Activated CD8-positive, alpha-beta memory T cell treated with anti-CD3 and anti-CD28 coated beads for 24 hours (primary cell): Measurements from ENCODE around the gene IPCEF1.

Experiments
- DNase-seq: peaks from one replicate; pipeline ENCODE4 v3.0.0-alpha.2; 2020

IPCEF1 gene

DNA sequence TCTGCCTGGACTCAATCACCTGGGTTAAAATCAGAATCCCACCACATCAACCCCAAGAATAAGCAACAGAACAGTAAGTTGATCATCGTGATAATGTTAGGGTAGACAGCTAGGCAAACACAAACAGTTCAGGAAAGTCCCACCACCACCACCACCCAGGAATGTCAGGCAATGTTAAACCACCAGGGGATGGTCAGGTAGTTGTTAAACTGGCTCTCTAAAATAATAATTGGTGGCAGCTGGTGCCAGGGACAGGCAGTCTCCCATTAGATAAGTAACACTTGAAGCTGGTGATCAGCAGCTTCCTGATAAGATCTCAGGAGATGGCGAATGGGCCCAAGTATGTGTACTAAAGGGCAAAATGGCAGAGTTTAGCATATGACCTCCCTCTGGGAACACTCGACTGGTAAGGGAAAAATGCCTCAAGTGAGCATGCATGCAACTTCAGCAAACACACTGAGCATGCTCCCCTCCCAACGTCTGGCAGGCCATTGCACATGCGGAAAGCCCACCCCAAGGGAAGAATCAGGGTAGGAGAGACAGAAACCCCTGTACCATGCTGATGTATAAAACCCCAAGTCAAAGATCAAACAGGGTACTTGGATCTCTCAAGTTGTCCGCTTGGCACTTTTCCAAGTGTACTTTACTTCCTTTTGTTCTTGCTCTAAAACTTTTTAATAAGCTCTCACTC, 66.6 kb downstream of the IPCEF1 start:
- DNase-seq = no peak

DNA sequence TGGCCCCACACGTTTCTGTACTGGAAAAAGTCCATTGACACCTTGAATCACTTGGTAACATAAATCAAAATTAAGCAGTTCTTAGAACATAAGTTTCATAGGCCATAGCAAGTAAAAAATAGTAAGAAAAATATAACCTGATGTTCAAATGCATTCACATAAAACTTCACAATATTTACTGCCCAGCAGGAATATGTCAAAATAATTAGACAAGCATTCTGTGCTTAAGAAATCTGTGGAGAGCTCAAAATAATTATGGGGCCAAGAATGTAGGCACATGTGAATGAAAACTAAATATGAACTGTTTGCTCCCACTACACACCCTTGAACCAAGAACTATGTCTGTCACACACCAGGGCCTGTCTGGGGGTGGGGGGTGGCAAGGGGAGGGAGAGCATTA, 70.8 kb downstream of the IPCEF1 start:
- DNase-seq = no peak

DNA sequence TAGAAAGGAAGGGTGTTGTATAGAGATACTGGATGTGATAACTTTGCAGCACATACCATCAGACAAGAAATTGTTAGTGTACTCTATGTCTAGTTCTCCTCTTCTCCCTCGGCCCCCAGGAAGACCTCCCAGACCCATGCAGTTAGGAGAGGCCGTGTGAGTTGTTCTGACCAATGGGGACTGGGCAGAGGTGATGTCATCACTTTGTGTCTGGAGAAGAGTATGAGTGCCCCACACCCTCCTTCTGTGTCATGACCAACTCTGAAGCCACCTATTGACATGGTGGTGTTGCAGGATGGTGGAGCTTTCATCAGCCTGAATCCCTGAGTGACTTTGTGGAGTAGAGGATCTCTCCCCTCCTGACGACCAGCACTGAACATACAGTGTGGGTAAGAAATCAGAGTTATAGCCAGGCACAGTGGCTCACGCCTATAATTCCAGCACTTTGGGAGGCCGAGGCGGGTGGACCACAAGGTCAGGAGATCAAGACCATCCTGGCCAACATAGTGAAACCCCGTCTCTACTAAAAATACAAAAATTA, 72.2 kb downstream of the IPCEF1 start:
- no peak for DNase-seq

DNA sequence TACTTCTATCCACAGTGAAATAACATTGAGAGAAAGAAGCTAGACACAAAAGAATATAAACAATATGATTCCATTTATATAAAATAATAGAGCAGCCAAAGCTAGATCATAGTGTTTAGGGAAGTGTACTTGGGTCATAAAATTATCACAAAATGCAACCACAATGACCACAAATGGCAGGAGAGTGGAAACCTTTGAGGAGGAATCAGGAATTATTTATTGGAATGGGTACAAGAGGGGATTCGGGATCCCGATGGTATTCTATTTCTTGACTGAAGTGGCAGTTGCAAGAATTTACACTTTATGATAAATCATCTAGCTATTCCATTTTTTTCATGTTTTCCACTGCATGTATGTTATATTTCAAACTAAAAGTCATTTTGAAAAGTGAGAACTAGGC, 76.1 kb downstream of the IPCEF1 start:
- no peak for DNase-seq

DNA sequence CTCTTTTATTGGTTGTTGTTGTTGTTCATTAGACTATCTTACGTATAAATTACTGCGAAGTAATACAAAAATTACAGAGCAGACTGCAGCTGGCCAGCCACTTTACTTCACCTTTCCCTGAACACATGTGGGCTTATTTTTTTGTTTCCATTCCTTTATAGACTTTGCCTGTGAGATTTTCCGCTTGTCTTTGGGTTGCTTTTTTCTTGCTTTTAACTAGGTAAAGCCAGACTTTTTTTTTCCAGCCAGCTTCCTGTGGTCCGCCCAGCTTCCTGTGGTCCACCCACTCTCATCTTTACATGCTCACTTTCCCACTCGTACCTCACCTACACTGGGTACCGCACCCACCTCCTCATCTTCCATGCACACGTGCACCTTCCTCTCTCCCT, 79.0 kb downstream of the IPCEF1 start:
- no peak for DNase-seq

DNA sequence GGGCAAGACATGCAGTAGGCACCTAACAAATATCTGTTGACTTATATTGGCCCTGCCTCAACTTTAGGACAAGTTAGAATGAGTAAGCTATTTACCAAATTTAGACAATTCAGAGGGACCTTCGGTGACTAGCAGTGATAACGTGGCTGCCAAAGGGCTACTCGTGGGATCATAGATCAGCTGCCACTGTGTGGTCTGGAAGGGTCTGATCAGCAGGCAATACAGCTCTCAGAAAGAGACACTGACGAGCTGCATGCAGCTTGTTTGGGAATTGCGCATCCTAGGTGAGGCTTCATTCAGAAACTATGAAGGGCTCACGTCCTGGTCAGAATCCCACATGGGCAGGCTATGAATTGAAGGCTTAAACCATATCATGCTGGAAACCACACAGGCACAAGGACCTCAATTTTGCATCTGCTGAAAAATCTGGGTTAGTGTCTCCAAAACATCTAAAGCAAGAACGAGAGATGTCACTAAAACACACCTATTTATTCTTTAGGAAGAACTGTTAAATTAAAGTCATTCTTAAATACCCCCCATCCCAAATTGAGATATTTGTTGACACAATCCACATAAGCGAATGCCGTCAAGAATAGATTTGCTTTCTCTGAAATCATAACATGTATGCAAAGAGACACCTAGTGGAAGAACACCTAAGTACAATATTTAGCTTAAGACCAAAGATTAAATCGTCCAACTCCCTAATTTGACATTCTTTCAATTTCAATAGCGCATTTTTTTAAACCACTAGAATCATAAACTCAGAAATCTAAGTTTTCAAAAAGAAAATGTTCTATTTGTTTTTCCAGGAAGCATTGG, 79.6 kb downstream of the IPCEF1 start:
- no peak for DNase-seq

GRCh38 chr6:154274168-154274567, 82.4 kb downstream of the IPCEF1 start:
- no peak for DNase-seq

DNA sequence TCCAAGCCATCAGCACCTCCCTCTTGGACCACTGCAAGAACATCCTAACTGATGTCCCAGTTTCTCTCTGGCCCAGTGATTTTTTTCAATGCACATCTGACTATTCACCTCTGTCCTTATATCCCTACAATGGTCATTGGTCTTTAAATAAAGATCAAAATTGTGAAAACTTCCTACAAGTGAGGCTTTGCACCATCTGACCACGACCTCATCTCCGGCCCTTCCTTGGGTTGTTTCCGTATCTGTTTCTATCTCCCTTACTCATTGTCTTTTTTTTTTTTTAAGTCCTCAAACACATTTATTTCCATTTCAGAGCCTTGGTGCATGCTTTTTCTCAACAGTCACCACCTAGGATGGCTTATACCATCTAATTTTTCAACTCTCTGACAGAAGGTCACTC, 88.1 kb downstream of the IPCEF1 start:
- no peak for DNase-seq

GRCh38 chr6:154267508-154268106, 89.0 kb downstream of the IPCEF1 start:
- no peak for DNase-seq

DNA sequence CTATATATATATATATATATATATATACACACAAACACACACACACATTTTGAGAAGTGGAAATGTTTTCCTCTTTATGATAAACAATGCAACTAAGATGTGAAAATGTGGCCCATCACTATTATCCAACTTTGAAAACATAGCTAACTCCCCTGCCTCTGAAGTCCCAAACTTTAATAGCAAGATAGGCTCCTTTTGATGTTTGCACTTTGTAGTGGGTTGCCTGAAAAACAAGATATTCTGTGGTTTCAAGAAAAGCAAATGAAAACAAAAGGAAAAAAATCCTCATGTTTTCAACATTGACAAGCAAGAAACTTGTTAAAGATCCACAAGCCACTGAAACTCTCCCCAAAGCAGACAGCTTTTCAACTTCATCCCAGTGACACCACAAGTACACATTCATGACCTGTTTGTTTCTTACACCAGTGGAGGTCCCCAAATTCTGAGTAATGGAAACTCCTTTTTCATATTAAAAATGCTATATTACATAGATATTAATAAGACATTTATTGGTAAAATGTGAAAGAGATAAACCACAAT, 90.0 kb downstream of the IPCEF1 start:
- DNase-seq = no peak

DNA sequence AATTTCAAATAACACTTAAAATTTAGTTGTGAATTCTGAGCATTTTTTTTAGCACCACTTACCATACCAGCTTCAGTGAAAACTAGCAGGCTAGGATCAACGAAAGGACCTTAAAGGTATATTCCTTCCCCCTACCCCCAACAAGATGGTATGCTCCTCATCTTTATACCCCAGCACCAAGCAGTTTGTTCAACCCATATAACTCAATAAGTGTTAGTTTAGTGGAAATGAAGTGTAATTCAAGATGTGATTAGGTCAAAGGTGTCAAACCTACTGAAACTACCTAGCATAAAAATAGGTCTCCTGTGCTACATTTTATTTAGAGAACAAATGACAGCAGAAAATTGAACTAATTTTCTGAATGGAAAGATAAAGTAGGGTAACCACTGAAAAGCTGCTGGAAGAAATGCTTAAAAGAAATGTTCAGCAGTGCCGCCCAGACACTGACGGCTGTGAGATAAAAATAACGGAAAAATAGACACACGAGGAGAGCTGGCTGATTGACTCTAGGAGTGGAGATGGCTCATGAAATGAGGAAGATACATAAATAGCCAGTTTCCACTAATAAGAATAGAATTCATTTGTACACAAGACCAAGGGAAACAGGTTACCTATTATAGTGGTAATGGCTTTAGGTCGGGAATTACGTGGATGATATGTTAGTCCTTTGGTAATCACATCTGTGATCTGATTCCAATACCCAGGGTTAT, 94.8 kb downstream of the IPCEF1 start:
- DNase-seq = no peak

DNA sequence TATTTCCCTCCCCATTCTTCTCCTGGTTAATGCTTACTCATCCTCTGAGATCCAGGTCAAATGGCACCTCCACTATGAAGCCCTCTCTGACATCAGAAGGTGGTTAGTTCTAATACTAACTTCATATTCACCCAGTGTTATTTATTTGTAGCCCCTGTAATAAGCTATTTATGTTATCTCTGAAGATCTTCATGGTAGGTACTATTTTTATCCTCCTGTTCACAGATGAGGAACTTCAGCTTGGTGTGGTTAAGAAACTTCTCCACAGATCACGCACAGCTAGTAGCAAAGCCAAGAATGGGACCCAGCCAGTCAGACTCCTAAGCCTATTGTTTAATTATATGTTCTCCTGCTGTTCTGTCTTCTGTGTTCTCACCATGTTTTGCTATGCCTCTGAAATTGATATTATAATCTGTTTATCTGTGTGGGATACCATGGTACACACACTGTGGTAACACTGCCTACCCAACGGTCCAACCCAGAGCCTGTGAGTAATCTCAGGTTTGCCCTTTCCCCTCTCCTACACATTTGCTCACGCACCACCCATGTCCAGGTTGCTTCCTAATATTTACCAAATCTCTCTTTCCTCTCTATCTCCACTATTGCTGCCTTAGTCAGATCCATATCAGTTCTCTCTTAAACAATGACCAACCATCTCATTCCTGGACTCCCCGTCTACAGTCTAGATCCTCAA, 98.4 kb downstream of the IPCEF1 start:
- DNase-seq = no peak

GRCh38 chr6:154257067-154257466, 99.5 kb downstream of the IPCEF1 start:
- no peak for DNase-seq

DNA sequence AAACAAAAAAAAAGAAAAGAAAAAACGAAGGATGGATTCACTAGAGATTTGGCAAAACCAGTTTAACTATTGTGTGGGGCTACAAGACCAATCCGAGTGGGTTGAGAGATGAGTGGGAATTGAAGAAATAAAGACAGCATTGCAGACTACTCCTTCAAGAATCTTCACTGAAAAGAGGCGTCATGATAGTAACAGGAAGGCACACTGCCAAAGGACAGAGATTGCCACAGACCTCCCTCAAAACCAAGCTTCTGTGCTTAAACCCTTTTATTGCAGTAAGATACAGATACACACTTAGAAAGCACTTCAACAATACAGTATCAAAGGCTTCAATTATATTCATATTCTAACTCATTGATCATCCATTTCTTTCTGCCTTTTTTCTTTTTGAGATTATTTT, 103.9 kb downstream of the IPCEF1 start:
- DNase-seq = no peak

DNA sequence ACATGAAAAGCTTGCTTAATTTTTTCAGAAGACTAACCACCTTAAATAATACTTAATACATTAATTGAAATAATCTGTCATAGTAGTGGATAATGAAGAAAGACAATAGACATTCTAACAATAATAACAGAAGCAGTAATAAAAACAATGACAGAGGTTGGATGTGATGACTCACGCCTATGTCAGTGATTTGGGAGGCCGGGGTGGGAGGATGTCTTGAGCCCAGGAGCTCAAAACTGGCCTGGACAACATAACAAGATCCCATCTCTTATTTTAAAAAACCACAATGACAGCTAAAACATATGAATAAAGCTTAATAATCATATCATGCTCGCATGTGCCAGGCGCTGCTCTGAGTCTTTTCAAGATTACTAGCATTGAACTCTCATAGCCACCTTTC, 105.5 kb downstream of the IPCEF1 start:
- no peak for DNase-seq

- no peak for DNase-seq
These were observed 106.9 kb downstream of the IPCEF1 start for GRCh38 chr6:154249499-154250298.

DNA sequence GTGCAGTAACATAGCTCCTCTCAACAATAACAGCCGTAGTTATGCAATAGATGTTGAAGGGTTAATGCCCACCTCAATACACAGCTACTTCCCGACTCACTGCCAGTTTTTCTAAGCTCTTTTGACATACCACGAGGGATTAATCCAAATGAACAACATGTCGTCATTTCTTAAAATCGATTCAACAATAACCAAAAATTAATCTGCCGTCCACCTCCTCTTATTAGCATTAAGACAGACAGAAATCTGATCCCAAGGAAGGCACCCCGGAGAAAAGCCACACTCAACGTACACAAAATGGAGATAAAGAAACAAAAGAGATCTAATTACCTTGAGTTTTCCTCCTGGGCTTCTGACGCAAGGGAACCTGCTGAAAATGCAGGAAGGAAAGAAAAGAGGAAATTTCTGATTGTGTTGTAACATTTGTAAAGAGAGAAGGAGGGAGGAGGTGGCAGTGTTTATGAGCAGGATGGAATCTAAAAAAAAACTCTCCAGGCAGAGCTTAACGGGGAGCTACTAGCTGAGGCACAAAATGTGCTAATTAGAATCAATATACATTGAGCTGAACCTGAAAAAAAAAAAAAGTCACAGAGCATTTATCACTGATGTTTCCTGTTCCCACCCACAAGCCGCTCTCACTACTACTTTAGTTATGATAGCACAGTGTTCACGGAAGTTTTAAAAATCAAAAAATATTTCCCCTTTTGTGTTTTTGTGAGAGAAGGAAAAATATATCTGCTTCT, 109.3 kb downstream of the IPCEF1 start:
- DNase-seq = no peak

DNA sequence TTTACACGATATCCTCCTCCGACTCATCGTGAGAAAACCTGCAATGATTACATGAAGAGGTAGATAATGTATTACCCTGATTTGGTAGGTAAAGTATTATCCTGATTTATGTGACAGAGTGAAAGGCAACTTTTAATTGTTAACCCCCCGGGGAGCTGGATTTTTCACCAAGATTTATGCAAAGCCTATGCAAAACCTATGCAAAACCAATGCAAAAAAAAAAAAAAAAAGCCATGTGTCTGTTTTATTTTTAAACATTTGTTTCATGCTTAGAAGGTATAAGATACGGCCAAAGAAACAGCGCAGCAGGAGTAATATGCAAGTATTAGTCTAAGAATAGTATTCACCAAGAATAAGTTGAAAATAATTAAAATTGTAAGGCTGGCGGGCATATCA, 109.9 kb downstream of the IPCEF1 start:
- DNase-seq = no peak

DNA sequence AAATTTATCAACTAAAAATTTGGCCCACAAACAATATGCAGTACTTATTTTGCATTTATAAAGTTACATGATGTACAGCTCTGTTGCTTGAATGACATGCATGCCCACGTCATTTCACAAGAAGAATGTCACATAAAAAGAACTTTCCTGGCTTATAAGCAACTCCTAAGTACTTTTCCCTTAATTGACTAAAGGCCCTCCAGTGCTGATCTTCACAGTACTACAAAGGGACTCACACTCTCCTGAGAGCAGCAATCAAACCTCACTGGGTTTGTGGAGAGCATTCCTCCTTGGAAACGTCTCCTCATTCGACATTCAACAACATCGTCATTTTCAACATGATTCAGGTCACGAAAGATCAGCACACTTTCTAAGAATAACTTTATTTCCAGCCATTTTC, 111.1 kb downstream of the IPCEF1 start:
- DNase-seq = no peak
